Activated effector memory CD4-positive, alpha-beta T cell treated with Interleukin-2 at 50 U/mL for 16 hours (primary cell): ENCODE measurements around the gene SLC6A12.

Experiments
- DNase-seq: peaks from one replicate; pipeline ENCODE4 v3.0.0-alpha.2; 2020

SLC6A12 gene

DNA sequence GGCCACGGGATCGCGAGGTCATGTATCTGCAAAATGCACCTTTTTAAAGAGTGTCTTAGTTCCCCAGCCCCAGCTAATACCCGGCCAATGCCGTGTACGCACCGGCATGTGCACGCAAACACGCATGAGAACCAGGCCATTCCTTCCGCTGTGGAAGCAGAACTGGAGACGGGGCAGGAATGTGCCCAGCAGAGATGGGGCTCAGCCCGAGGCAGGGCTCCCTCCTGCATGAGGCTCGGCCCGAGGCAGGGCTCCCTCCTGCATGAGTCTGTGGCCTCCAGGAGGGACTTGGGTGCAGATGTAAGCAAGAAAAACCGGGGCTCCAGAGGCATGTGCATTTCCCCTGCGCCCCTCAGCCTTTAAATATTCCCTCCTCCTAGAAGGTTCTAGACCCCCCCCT, 38.2 kb downstream of the SLC6A12 start:
- DNase-seq: no peak

DNA sequence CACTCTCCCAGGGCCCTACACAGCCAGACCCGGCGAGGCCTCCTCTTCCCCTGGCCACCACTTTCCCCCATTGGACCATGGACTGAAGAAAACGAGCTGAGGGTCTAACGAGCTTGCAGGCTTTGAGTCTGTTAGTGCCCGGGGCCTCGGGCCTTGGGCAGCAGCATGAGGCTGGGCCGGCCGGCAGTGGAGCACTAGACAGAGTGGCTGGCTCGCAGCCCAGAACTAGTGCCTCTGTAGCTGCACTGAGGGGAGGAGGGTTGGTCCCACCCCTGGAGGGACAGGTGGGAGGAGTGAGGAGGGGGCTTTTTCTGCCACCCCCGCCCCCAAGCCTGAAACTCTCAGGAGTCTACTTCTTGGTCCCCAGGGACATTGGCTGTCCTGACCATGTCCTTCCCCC, 38.7 kb downstream of the SLC6A12 start:
- DNase-seq: no peak

DNA sequence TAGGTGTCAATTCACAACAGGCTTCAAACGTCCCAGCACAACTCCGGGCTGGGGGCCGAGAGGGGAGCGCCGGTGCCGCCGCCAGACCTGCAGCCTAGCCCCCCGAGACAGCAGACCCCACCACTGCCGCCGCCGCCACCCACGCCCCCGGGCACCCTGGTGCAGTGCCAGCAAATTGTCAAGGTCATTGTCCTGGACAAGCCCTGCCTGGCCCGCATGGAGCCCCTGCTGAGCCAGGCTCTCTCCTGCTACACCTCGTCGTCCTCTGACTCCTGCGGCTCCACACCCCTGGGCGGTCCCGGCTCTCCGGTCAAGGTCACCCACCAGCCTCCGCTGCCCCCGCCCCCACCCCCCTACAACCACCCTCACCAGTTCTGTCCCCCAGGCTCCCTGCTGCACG, 39.4 kb downstream of the SLC6A12 start:
- DNase-seq: no peak

DNA sequence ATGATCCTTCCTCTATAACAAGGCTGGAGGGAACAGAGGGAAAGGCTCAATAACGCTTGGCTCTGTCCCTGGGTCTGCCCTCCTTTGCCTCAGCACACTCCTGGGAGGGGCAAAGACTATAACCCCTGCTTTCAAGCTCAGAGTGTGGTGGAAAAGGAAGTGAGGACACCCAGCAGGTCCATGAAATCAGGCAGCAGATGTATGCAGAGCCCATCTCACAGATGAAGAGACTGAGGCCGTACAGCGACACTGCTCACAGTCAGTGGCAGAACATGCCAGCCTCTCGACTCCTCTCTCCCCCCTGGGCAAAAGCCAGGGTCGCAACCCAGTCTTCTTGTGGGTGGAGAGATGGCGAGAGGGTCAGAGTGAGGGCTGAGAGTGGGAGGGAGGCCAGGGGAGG, 39.8 kb downstream of the SLC6A12 start:
- no peak for DNase-seq

DNA sequence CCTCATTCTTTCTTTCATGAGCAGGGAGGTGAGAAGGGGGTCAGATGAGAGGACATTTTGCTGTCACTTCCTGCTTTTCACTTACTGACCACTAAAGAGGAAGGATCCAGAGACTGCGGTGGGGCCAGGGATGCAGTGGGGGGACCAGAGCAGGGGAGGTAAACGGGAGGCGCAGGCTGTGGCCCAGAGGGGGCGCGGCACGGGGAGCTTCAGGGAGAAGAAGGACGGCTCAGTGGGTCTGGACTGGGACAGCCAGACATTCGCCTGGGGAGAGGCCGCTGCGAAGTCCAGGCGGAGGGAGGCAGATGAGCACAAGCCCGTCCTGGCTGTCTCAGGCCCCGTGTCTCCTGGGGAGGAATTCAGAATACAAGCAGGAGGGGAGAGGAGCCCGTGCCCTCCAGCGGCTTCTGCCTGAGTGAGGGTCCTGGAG, 41.2 kb downstream of the SLC6A12 start:
- no peak for DNase-seq

DNA sequence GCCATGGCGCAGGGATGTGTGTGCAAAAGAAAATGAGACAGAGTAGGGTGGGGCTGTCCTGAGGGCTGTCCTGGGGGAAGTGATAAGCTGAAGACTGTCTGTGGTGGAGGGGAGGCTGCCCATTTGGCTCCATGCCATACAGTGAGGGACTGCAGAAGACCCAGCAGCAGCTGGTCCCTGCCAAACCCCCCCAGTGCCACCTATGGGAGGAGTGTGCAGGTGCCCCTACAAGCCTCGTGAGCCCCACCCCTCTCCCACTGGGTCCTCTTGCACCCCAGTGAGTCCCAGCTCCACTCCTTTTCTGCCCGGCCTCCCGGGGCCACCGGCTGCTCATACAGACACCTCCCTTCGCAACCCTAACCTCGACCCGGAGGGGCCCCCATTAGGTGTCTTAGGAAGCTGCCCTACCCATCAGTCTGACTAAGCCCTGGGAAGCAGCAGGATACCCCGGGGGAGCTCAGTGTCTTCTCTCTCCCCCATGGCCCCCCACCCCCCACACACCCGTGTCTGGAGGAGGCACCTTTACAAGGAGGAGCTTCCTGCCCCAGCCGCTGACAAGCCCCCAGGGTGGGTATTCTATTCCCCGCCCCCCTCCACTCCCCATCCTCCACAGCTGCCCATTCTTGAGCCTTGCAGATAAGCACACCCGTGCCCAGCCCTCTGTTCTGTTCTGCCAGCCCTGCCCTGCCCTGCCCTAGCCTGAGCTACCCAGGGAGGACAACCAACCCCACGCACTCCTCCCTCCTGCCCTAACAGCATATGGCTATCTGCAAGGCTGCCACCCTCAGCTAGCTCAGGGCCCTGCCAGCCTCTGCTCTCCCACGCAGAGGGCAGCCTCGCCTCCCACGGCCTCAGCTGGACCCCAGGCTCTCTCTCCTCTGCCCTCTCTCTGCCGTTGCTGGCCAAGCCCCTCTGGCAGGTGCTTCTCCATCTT, 41.9 kb downstream of the SLC6A12 start:
- no peak for DNase-seq

DNA sequence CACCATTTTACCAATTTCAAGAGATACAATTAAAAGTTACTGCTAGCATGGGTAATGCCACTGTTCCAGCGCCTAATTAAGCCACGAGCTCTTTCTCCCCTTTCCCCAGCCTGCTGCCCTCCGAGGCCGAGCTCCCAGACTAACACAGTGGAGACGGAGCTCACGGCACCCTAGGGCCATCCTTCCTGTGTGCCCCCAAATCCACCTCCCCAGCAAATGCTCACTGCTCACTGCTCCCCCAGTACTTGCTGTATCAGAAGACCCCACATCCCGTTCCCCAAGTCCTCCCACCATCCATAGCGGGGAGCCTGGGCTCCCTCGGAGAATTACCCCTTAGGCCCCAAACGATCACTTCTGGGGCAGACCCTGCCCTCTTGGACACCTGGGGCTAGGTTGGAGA, 42.7 kb downstream of the SLC6A12 start:
- DNase-seq: no peak

DNA sequence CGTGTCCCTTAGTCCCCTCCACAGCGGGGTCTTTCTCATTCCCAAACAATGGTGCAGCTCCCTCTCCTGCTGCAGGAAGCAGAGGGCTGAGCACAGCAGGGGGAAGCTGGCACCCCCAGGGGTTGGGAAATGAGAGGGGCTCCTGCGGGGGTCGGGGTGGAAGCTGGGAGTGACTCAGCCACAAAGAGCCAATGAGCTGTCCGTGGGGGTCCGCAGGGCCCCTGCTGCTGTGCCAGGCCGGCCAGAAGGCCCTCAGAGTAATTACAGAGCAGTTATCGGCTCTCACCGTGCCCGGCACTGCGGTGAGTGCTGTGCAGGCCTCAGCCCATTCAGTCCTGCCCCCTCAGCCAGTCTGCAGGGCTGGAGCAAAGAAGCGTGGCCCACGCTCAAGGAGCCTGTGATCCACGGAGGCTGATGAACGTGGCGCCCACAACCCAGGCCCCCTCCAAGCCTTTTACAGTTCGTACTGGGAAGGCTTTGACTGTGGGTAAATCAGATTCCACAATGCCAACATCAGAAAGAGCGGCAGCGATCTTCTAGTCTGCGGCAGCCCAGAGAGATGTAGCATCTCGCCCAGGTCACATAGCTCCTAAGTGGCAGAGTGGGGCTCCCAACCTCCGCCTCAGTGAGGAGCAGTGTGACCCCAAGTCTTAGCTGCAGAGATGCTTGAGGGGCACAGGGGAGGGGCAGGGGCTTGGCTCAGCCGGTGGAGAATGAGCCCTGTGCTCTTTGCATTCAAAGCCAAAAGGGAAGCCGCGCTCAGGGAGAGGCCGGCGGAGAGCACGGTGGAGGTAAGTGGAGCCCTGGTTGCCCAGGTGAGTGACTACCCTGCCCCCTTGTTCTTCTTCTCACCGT, 43.4 kb downstream of the SLC6A12 start:
- no peak for DNase-seq

DNA sequence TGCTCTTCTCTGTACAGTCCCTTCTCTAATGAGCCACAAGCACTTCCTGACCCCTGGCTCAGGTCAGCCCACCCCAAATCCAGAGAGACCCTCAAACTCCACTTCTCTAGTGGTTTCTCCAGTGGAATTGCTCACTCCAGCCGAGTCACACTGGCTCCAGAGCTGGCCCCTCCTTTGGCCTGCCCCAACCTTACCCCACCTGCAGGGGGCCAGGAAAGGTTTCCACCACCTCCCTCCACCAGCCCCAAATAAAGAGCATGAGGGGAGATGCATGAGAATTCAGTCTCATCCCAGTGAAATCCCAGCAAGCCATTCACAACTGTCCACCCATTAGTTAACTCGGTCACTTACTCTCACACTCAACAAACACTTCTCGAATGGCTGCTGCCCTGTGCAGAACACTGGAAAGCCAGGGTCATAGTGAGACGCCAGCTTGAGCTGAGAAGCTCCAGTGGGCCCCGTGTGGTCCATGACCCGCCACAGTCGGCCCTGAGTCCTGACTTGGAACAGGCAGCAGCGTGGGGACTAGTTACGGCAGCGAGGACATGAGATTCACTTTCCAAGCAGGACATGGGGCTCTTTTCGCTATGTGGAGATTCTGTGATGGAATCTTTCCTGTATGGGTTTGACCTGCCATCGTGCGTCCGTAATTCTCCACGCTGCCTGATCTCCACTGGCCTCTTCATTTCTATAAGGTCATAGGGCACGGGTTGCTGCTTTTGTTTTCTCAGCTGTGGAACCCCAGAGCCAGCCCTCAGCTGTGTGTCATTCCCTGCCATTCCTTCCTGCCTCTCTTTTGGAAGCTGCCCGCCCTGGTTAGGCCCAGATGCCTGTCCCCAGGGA, 44.2 kb downstream of the SLC6A12 start:
- no peak for DNase-seq

DNA sequence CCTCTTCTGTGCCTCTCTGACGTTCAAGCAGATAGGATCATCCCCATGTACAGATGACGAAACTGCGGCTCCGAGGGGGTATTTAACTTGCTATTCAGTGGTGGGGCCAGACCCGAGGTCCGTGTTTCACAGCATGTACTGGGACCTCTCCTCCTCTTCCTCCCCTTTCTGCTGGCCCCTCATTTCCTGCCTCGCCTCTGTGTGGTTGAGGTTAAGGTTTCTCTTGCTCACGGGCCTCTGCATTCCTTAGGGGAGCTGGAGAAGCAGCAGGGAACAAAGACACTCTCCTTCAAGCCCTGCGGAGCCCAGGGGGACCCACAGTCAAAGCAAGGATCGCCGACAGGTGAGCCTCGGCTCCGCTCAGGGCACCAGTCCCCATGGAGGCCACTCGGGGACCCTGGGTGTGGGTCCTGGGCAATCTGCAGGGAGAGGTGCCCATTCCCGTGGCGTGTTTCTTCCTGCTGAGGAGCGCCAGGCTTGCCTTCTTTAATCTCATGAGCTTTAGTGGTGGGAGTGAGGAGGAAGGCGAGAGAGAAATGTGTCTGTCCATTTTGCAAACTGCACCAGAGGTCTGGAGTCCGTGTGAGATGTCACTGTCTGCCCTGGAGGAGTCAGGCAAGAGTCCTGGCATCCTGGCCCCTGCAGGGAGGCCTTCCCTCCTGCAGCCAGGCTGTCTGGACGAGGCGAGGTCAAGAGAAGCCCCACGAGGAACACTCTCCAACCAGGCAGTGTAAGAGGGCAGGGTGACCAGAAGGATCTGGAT, 45.0 kb downstream of the SLC6A12 start:
- DNase-seq: no peak

DNA sequence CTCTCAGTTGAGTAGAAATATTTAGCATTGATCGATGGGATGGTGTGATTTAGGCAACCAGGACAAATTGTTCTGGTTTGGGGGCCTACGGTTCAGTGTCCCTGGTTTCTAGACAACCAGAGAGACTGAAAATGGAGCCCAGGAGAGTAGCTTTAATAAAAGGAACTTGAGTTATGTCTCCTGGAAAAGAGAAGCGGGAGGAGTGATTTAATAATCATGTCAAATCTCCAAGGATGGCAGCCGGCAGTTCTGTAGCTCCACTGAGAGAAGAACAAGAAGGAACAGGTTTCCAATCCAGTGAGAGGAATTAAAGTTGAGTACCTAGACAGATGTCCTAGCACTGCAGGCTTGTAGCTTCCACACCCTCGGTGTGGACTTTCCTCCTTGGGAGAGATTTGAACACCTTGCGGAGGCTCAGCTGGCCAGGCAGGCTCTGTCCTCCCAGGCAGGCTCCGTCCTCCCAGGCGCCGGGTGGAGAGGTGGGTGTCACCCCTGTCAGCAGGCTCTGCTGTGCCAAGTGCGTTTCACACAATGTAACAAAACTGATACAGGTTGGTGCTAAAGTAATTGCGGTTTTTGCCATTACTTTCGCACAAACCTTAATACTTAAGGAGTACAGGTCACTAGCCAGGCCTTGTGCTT, 45.9 kb downstream of the SLC6A12 start:
- DNase-seq: no peak

DNA sequence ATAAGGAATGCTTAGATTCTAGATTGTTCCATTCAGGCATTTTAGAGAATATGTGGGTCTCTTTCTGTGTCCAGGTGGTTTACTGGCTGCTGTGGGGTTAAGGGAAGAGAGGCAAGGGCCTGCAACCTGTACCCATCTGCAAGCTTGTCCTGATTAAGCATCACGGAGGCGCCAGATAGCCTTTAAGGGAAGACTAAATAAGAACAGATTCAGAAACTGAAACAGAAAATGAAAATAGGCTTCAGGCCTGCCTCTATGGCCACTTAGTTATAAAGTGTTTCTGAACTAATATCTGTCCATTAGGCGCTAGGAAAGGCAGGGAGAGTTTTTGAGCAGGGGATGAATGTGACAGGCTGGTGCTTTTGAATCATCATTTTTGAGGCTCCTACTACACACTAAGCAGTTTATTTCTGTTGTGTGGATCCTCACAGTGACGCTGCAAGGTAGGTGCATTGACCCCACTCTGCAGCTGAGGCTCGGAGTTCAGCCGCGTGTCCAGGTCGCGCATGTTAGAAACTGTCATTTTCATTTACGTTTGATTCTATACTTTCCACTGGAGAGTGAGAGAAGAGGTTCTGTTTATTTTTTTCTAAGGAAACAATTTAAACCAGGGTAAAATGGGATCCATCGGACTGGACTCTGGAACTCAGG, 47.4 kb downstream of the SLC6A12 start:
- no peak for DNase-seq

DNA sequence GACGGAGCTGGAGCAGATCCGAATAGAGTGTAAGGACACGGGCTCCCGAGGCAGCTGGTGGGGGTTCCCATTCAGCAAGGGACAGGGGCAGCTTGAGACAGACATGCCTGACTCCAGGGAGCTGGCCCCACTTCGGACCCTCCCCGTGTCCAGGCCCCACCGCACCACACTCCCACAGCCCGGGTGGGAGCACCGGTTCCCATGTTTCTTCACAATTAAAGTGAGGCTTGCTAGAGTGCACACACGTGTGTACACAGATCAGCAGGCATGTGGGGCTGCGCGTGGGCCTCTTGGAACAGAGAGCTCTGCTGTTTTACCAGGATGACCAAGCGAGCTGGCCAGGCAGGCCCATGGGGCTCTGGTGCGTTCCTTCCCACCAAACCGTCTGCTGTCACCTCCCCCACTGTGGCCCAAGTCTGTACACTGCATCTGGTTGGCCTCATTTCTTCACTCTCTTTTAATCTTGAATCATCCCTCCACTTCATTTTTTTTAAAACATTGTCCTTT, 48.0 kb downstream of the SLC6A12 start:
- DNase-seq: no peak

DNA sequence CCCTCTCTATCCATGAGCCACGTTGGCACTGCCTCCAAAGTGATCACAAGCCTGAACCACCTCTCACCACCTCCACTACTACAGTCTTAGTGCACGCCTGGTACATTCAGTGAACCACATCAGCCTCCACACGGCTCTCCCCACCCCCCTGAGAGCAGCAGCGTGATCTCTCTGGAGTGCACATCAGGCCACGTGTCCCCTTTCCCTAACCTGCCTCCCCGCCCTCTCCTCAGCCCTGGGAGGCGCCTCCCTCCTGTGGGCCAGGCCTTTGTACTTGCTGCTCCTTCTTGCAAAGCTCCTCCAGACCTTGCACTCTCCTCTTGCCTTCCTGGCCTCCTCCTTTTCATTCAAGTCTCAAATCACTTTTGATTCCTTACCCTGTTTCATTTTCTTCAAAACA, 49.8 kb downstream of the SLC6A12 start:
- no peak for DNase-seq

DNA sequence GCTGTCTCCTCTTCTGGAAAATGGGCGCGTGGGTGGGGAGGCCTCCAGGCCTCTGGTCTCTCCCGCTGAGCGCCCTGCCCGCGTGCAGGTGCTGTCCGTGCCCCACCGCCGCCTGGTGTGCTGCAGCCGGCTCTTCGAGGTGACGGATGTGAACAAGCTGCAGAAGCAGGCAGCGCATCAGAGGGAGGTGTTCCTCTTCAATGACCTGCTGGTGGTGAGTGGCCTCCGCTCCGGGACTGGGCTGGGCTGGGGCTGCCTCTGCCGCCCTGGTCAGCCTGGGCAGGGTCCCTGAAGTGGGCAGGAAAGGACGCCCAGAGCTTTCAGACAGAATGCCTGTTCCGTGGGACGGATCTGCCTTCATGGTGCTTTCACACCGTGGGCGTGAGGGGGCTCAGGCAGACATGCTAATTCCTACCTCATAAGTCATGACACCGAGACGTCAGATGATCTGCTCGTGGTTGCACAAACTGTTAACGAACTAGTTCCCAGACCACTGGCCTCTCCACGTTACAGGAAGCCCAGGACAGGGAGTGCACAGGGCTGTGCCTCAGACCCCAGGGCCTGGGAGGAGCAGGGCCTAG, 50.5 kb downstream of the SLC6A12 start:
- DNase-seq: no peak

DNA sequence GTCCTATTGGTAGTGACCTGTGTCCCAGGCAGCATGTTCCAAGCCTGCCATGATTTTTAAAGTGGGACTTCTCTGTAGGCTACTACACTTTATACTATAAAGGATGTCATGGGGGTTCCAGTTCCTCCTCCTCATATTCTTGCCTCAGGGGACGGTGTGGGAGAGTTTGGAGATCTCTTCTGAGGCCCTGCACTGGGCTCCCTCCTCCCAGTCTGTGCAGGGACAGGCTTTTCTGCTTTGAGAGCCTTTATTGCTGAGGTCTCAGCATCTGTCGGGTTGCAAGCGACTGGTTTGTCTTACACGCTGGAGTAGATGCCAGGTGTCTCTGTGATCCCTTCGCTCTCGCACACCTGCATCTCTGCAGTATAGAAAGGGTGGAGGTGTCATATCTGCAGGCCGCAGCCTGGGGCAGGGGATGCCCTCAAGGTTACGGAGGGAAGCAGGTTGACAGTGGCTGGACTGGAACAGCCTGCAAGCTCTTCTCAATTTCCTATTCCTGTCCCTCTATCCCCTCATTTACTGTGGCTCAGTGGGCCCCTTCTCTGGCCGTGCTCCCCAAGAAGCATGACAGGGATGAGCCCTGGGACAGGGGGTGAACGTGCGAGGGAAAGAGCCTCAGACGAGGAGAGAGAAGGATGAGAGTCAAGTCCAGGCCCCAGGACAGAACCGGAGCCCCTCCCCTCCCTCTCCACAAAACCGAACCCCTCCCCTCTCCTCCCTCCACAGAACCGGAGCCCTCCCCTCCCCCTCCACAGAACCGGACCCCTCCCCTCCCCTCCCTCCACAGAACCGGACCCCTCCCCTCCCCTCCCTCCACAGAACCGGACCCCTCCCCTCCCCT, 51.3 kb downstream of the SLC6A12 start:
- no peak for DNase-seq

DNA sequence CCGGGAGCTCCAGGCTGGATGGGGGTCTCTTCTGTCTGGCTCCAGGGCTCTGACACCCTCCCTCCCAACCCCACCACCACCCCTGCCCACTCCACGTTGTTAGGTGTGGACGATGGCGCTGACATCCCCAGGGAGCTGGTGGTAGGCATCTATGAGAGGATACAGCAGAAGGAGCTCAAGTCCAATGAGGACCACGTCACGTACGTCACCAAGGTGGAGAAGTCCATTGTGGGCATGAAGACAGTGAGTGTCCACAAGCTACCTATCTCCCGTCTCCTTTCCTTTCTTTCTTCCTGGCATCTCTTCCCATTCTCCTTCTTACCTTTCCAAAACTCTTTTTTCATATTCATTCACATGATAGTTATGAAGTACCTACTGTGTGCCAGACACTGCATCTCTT, 52.1 kb downstream of the SLC6A12 start:
- no peak for DNase-seq

DNA sequence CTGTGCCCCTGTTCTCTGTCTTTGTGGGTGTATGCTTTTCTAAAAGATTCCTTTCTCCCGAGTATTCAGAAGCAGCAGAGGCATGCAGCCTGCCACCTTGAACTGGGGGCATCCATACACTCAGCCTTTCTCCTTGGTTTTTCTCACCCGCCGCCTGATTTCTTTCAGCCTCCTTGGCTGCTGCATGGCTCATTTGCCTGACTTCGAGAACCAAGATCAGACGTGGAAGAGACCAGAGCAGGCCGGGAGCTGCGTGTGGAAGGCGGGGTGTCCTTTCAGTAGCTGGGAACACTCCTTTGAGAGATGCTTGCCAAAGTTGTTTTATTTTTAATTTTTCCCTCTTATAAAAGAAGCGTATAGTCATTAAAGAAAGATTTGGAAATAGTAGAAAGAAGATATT, 53.1 kb downstream of the SLC6A12 start:
- DNase-seq: no peak

DNA sequence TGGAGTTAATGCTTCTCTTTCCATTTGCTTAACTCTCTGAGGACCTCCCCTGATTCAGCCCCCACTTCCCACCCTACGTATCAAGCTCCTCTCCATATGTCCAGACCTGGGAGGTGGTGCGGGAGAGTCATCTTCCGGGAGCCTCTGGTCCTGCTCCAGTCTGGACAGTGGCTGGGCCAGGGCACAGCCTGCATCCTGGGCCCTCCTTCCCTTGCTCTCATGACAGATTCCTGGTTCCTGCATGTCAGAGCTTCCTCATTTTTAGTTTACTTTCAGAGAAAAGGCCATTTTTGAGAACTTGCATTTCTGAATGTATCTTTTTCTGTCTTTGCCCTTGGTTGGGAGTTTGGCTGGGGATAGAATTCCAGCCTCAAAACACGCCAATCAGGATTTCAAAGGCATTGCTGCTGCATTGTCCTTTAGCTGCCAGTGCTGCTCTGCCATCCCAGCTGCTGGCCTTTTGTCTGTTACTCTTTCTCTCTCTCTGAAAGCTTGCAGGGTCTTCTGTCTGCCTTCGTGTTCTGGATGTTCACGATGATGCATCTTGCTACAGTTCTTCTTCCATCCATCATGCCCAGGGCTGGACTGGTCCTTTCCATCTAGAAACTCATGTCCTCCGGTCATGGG, 54.7 kb downstream of the SLC6A12 start:
- no peak for DNase-seq
